HEK293 (cell line): ENCODE measurements around the gene RFTN2.

Experiments used
- TF ChIP-seq, protein P1 (sequence below): fragments of 450-650 bp; formaldehyde crosslinking; IDR thresholded peaks from 2 replicates; pipeline ENCODE4; 2016; ENCODE audit warnings: missing biosample characterization, missing genetic modification characterization
- TF ChIP-seq, protein P2 (sequence below): fragments of 450-650 bp; formaldehyde crosslinking; IDR thresholded peaks from 2 replicates; pipeline ENCODE4 v1.5.1; 2016; ENCODE audit warnings: missing biosample characterization, missing genetic modification characterization

DNA sequence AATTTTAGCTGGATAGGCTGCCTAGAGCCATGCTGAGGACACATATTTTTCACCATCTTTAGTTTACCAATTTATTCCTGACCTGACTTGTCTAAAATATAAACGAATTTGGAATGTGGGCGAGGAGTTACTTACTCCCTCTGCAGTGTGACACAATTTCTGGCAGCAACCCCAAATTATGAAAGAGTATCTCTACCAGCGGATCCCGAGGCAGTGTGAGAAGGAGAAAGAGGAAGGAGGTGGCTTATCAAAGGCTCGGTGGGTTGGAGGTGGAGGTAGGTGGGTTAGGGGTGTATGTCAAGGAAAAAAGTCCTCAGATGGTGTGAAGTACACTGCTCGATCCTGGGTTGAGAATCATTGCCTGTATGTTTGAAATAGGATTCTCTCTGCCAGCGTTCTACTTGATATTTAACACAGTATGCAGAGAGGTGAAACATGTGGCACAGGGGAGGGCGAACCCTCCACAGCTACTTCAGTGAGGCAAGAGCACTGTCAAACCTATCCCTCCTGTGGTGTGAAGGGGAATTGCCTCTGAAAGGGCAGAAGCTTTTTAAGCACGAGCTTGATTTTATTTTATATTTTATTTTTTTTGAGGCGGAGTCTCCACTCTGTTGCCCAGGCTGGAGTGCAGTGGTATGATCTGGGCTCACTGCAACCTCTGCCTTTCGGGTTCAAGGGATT lies 76.0 kb downstream of the RFTN2 start:
- TF ChIP-seq, protein P1, sequence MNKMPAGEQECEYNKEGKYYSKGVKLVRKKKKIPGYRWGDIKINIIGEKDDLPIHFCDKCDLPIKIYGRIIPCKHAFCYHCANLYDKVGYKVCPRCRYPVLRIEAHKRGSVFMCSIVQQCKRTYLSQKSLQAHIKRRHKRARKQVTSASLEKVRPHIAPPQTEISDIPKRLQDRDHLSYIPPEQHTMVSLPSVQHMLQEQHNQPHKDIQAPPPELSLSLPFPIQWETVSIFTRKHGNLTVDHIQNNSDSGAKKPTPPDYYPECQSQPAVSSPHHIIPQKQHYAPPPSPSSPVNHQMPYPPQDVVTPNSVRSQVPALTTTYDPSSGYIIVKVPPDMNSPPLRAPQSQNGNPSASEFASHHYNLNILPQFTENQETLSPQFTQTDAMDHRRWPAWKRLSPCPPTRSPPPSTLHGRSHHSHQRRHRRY (tag by site-specific recombination), result no peak
- TF ChIP-seq, protein P2, sequence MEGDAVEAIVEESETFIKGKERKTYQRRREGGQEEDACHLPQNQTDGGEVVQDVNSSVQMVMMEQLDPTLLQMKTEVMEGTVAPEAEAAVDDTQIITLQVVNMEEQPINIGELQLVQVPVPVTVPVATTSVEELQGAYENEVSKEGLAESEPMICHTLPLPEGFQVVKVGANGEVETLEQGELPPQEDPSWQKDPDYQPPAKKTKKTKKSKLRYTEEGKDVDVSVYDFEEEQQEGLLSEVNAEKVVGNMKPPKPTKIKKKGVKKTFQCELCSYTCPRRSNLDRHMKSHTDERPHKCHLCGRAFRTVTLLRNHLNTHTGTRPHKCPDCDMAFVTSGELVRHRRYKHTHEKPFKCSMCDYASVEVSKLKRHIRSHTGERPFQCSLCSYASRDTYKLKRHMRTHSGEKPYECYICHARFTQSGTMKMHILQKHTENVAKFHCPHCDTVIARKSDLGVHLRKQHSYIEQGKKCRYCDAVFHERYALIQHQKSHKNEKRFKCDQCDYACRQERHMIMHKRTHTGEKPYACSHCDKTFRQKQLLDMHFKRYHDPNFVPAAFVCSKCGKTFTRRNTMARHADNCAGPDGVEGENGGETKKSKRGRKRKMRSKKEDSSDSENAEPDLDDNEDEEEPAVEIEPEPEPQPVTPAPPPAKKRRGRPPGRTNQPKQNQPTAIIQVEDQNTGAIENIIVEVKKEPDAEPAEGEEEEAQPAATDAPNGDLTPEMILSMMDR (tag by site-specific recombination), result peak; percentile 39
